Activated CD8-positive, alpha-beta memory T cell treated with anti-CD3 and anti-CD28 coated beads, Interleukin-2, amount 10 ng/mL, durations not matched to agents 7 days and 5 days (primary cell): ENCODE data around the gene NDUFC1. TPM values are rescaled to one million over a fixed set of nuclear protein-coding genes. Genes with fewer than 3 reads are reported as not detected.
"Not testable (repeated sequence)": the region's sequence is repeated elsewhere in the genome, so short reads cannot be mapped to it uniquely, and the experiment has no call there.

Experiments
- ATAC-seq: fragments of 150-1000 bp; cut with Tn5 transposase; one replicate; pipeline ENCODE4 v1.10.0; 2021; ENCODE audit warnings: moderate library complexity
- CTCF ChIA-PET: fragments of 350-600 bp; sonication (Branson Sonifier 250); formaldehyde crosslinking; loops from one replicate; lab custom pipeline; 2021; ENCODE audit warnings: antibody characterized with exemption; lab: Charles Lee
- DNase-seq: peaks from one replicate; pipeline ENCODE4 v3.0.0-alpha.2; 2020
- H3K27ac Mint-ChIP-seq: one replicate; pipeline ENCODE4 v1.8.0; 2021; ENCODE audit warnings: mild to moderate bottlenecking, mixed read lengths
- H3K27me3 Mint-ChIP-seq: one replicate; pipeline ENCODE4 v1.8.0; 2021; ENCODE audit warnings: mixed read lengths
- H3K36me3 Mint-ChIP-seq: one replicate; pipeline ENCODE4 v1.8.0; 2021; ENCODE audit warnings: mild to moderate bottlenecking, mixed read lengths
- H3K4me1 Mint-ChIP-seq: one replicate; pipeline ENCODE4 v1.8.0; 2021; ENCODE audit warnings: mixed read lengths
- H3K4me3 Mint-ChIP-seq: one replicate; pipeline ENCODE4 v1.8.0; 2021; ENCODE audit warnings: mild to moderate bottlenecking, moderate library complexity, mixed read lengths
- H3K9me3 Mint-ChIP-seq: one replicate; pipeline ENCODE4 v1.8.0; 2022; ENCODE audit warnings: low read depth, mixed read lengths
- total RNA-seq, 2 experiments: library from RNA; stranded (reverse); gene quantifications; one replicate each; pipeline ENCODE4 v1.2.3, GENCODE V29; 2021

Gene NDUFC1
- total RNA-seq, result 10 to 100 TPM; 32.2 to 34.9 TPM

- ATAC-seq (peak; percentile 58), DNase-seq (peak; percentile 80)
- CTCF ChIA-PET, result interaction anchor here (0.6 to 2.2 kb wide), 9 partner anchors 10 to 283 kb away, joined by 3 to 8 read pairs (median 5); partner anchors contain the start of gene ELF2
- Mint-ChIP-seq H3K36me3 (peaks cover 36% of the 10 kb centered on the region), H3K27ac (peak within 1 kb of the TSS; percentile 99), H3K27me3 (no peaks in the 10 kb centered on the region), H3K4me1 (peaks cover 56% of the 10 kb centered on the region), H3K9me3 (no peaks in the 10 kb centered on the region), H3K4me3 (peak within 1 kb of the TSS; percentile 97)
These were observed at the start of gene NDUFC1 for GRCh38 chr4:139301821-139302611. Gene NDUFC1 (minus strand): TSS chr4:139302477. CDS start chr4:139295798, 6,679 bp downstream.

GRCh38 chr4:139337612-139338011 lies 35.3 kb upstream of the NDUFC1 start:
- H3K4me1 Mint-ChIP-seq, result peaks cover 8% of the 10 kb centered on the region
- CTCF ChIA-PET, result no interaction called here
- no peak overlapping the region for H3K4me3 Mint-ChIP-seq
- ATAC-seq, result no peak
- no peaks in the 10 kb centered on the region for H3K27me3 Mint-ChIP-seq
- no peaks in the 10 kb centered on the region for H3K9me3 Mint-ChIP-seq
- DNase-seq, result no peak
- peak overlapping the region; percentile 12 for H3K27ac Mint-ChIP-seq
- H3K36me3 Mint-ChIP-seq, result peaks cover 30% of the 10 kb centered on the region

GRCh38 chr4:139333046-139333445 lies 30.8 kb upstream of the NDUFC1 start:
- H3K27me3 Mint-ChIP-seq, result no peaks in the 10 kb centered on the region
- H3K9me3 Mint-ChIP-seq, result no peaks in the 10 kb centered on the region
- peaks cover 22% of the 10 kb centered on the region for H3K4me1 Mint-ChIP-seq
- peaks cover 41% of the 10 kb centered on the region for H3K36me3 Mint-ChIP-seq
- no peak overlapping the region for H3K27ac Mint-ChIP-seq
- H3K4me3 Mint-ChIP-seq, result no peak overlapping the region
- ATAC-seq (no peak), DNase-seq (no peak)
- CTCF ChIA-PET, result no interaction called here

GRCh38 chr4:139331185-139331584 lies 28.9 kb upstream of the NDUFC1 start:
- H3K4me3 Mint-ChIP-seq, result no peak overlapping the region
- H3K27ac Mint-ChIP-seq, result no peak overlapping the region
- no peaks in the 10 kb centered on the region for H3K9me3 Mint-ChIP-seq
- ATAC-seq (no peak), DNase-seq (no peak)
- peaks cover 42% of the 10 kb centered on the region for H3K36me3 Mint-ChIP-seq
- CTCF ChIA-PET, result interaction anchor here (0.7 to 1.8 kb wide), 3 partner anchors 11 to 250 kb away, joined by 3 to 5 read pairs (median 3); no protein-coding TSS in a partner anchor
- H3K27me3 Mint-ChIP-seq, result no peaks in the 10 kb centered on the region
- peaks cover 20% of the 10 kb centered on the region for H3K4me1 Mint-ChIP-seq

- CTCF ChIA-PET, result interaction anchor here (1.0 to 1.8 kb wide), 2 partner anchors 9 to 16 kb away, joined by 3 to 5 read pairs; no protein-coding TSS in a partner anchor
These were observed 28.0 kb upstream of the NDUFC1 start for GRCh38 chr4:139330283-139330682.

GRCh38 chr4:139329665-139330200 lies 27.5 kb upstream of the NDUFC1 start:
- peaks cover 35% of the 10 kb centered on the region for H3K36me3 Mint-ChIP-seq
- DNase-seq (no peak), ATAC-seq (no peak)
- no peaks in the 10 kb centered on the region for H3K9me3 Mint-ChIP-seq
- H3K27ac Mint-ChIP-seq, result no peak overlapping the region
- CTCF ChIA-PET, result interaction anchor here (1.0 to 1.8 kb wide), 2 partner anchors 10 to 17 kb away, joined by 3 to 5 read pairs; no protein-coding TSS in a partner anchor
- H3K27me3 Mint-ChIP-seq, result no peaks in the 10 kb centered on the region
- no peak overlapping the region for H3K4me3 Mint-ChIP-seq
- peaks cover 20% of the 10 kb centered on the region for H3K4me1 Mint-ChIP-seq

More at GRCh38 chr4:139330283-139330682, 28.0 kb upstream of the NDUFC1 start:
- no peak for DNase-seq
- no peak overlapping the region for H3K4me3 Mint-ChIP-seq
- no peak for ATAC-seq
- H3K36me3 Mint-ChIP-seq, result peaks cover 39% of the 10 kb centered on the region
- H3K9me3 Mint-ChIP-seq, result no peaks in the 10 kb centered on the region
- H3K4me1 Mint-ChIP-seq, result peaks cover 20% of the 10 kb centered on the region
- peak overlapping the region; percentile 14 for H3K27ac Mint-ChIP-seq
- H3K27me3 Mint-ChIP-seq, result no peaks in the 10 kb centered on the region

- H3K9me3 Mint-ChIP-seq, result peaks cover 2% of the 10 kb centered on the region
- CTCF ChIA-PET, result interaction anchor here (1.7 kb wide), 1 partner anchor 23 kb away, joined by 5 read pairs; the partner anchor contains the start of gene NAA15
- peaks cover 40% of the 10 kb centered on the region for H3K36me3 Mint-ChIP-seq
- peaks cover 24% of the 10 kb centered on the region for H3K4me1 Mint-ChIP-seq
- ATAC-seq, result no peak
- H3K27me3 Mint-ChIP-seq, result no peaks in the 10 kb centered on the region
- DNase-seq, result no peak
- H3K27ac Mint-ChIP-seq, result peak overlapping the region; percentile 3
- no peak overlapping the region for H3K4me3 Mint-ChIP-seq
These were observed 22.3 kb upstream of the NDUFC1 start for GRCh38 chr4:139324620-139325019.

GRCh38 chr4:139322541-139322940 lies 20.3 kb upstream of the NDUFC1 start:
- peaks cover 23% of the 10 kb centered on the region for H3K4me1 Mint-ChIP-seq
- not testable (repeated sequence) for H3K27me3 Mint-ChIP-seq, DNase-seq, ATAC-seq, H3K27ac Mint-ChIP-seq, H3K9me3 Mint-ChIP-seq, H3K4me3 Mint-ChIP-seq
- CTCF ChIA-PET, result interaction anchor here (0.7 kb wide), 1 partner anchor 307 kb away, joined by 3 read pairs; no protein-coding TSS in a partner anchor
- peaks cover 30% of the 10 kb centered on the region for H3K36me3 Mint-ChIP-seq

GRCh38 chr4:139322070-139322469 lies 19.8 kb upstream of the NDUFC1 start:
- H3K4me3 Mint-ChIP-seq, H3K27ac Mint-ChIP-seq, ATAC-seq, H3K9me3 Mint-ChIP-seq, H3K27me3 Mint-ChIP-seq, DNase-seq, CTCF ChIA-PET: not testable (repeated sequence)
- peaks cover 31% of the 10 kb centered on the region for H3K36me3 Mint-ChIP-seq
- peaks cover 24% of the 10 kb centered on the region for H3K4me1 Mint-ChIP-seq

GRCh38 chr4:139319571-139319970 lies 17.3 kb upstream of the NDUFC1 start:
- ATAC-seq, result no peak
- CTCF ChIA-PET, result no interaction called here
- Mint-ChIP-seq H3K4me3 (no peak overlapping the region), H3K27me3 (no peaks in the 10 kb centered on the region), H3K27ac (no peak overlapping the region), H3K36me3 (peaks cover 41% of the 10 kb centered on the region), H3K4me1 (peaks cover 44% of the 10 kb centered on the region), H3K9me3 (peaks cover 7% of the 10 kb centered on the region)
- DNase-seq, result no peak

- ATAC-seq, result no peak
- Mint-ChIP-seq H3K4me3 (no peak overlapping the region), H3K4me1 (peaks cover 54% of the 10 kb centered on the region), H3K9me3 (peaks cover 7% of the 10 kb centered on the region), H3K27me3 (no peaks in the 10 kb centered on the region), H3K36me3 (peaks cover 45% of the 10 kb centered on the region), H3K27ac (no peak overlapping the region)
- no peak for DNase-seq
- CTCF ChIA-PET, result no interaction called here
These were observed 15.4 kb upstream of the NDUFC1 start for GRCh38 chr4:139317635-139318034.

- DNase-seq (no peak), ATAC-seq (no peak)
- no peak overlapping the region for H3K4me3 Mint-ChIP-seq
- peaks cover 57% of the 10 kb centered on the region for H3K4me1 Mint-ChIP-seq
- H3K27me3 Mint-ChIP-seq, result no peaks in the 10 kb centered on the region
- H3K9me3 Mint-ChIP-seq, result peaks cover 7% of the 10 kb centered on the region
- H3K27ac Mint-ChIP-seq, result no peak overlapping the region
- peaks cover 40% of the 10 kb centered on the region for H3K36me3 Mint-ChIP-seq
- CTCF ChIA-PET, result no interaction called here
These were observed 14.5 kb upstream of the NDUFC1 start for GRCh38 chr4:139316733-139317132.

GRCh38 chr4:139315221-139315675 lies 13.0 kb upstream of the NDUFC1 start:
- Mint-ChIP-seq H3K9me3 (peaks cover 7% of the 10 kb centered on the region), H3K4me3 (no peak overlapping the region), H3K36me3 (peaks cover 41% of the 10 kb centered on the region), H3K27ac (peak overlapping the region; percentile 78), H3K27me3 (no peaks in the 10 kb centered on the region), H3K4me1 (peaks cover 61% of the 10 kb centered on the region)
- CTCF ChIA-PET, result interaction anchor here (1.2 kb wide), 1 partner anchor 19 kb away, joined by 3 read pairs; no protein-coding TSS in a partner anchor
- ATAC-seq, result no peak
- DNase-seq, result no peak
